T follicular helper cell (primary cell): Measurements from ENCODE around the gene CMYA5.

Source experiments
- DNase-seq: peaks from one replicate; pipeline ENCODE4 v3.0.0-alpha.2; 2020; ENCODE audit warnings: low read depth

Gene CMYA5

GRCh38 chr5:79793722-79794121, 104.1 kb downstream of the CMYA5 start:
- no peak for DNase-seq

DNA sequence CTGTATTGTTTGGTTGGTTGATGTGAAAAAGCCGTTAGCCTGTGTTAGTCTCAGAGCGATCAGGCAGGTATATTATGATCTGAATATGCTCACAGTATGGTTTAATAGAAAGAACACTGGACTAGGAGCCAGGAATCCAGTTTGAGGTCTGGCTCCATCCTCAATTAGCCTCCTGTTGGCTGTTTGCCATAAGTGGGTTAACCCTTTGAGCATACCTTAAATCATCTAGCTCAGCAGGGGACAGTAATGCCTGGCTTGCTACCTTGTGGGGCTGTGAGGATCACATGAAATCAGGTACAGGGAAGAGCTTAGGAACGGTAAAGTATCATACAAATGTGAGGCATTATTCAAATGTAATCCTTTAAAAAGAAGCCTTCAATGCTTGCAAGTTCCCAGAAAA, 104.7 kb downstream of the CMYA5 start:
- DNase-seq = no peak

- DNase-seq = no peak
These were observed 106.2 kb downstream of the CMYA5 start for GRCh38 chr5:79795764-79796398.

GRCh38 chr5:79798893-79799590, 109.4 kb downstream of the CMYA5 start:
- no peak for DNase-seq

- DNase-seq = no peak
These were observed 111.6 kb downstream of the CMYA5 start for GRCh38 chr5:79800979-79801827.

DNA sequence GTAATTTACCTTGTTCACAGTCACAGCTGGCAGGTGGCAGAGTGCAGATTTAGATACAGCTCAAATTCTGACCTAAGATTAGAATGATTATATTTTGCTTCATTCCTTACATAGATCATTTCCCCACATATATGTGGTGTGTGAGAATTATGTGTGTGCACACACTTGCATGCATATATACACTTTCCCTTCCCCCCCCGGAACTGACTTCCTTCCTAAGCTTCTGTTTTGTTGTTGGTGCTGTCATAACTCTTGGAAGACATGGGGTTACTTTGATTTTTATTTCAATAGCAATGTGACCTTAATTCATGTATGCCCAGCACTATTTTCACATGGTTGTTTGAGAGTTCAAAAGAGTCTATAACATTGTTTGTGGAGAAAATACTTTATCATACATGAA, 112.8 kb downstream of the CMYA5 start:
- DNase-seq = no peak

DNA sequence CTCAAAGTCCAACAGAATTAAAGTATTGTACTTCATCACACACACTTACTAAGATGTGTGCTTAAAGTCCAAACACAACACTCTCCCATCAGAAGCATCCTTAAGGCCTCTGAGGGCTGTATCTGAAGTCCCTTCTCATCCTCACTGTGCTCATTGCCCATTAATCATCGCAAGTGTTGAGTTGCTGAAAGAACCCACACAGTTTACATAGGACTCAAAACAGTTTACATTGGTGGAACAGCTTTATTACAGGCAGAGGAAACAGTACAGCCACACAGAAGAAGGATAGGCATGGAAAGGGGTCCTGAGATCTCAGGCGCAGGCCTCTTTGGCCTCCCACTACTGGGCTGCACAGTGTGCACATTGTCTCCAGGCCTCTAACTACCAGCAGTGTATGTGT, 113.4 kb downstream of the CMYA5 start:
- DNase-seq = no peak

DNA sequence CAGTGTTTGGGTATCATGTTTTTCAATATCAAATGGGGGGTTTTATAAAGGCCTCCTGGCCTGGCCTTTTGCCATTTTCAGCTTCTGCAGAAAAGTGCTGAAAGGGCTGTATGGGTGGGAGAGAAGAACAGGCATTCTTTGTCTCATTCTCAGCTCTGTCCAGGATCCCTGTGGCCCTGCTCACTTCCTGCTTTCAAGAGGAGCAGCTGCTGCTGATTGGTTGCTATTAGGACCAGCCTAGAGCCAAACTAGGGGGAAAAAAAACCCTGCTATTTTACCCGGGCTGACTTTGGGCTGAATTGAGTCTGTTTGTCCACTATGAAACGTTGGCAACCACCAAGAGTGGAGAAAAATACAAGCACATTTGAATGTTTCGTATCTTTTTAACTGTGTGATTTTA, 117.1 kb downstream of the CMYA5 start:
- no peak for DNase-seq

- DNase-seq = no peak
These were observed 120.1 kb downstream of the CMYA5 start for GRCh38 chr5:79809743-79810142.

GRCh38 chr5:79811081-79811480, 121.4 kb downstream of the CMYA5 start:
- no peak for DNase-seq

- DNase-seq = no peak
These were observed 122.3 kb downstream of the CMYA5 start for GRCh38 chr5:79811904-79812303.

DNA sequence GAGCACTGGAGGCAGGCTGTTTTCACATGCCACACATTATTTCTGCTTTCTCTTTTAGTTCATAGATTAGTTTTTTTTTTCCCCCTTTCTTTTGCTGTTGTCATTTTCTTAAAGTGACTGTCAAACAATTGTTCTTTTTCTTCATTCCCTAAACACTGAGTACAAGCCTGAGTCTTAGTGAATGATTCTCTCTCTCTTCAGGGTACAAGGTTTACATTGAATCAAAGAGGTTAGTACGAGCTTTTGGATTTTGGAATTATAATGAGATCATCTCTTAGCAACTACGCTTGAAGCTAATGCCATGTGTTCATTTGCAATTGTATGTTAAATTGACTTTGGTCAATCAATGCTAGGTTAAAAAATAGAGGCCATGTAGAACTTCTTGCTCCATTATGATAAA, 125.1 kb downstream of the CMYA5 start:
- DNase-seq = no peak

DNA sequence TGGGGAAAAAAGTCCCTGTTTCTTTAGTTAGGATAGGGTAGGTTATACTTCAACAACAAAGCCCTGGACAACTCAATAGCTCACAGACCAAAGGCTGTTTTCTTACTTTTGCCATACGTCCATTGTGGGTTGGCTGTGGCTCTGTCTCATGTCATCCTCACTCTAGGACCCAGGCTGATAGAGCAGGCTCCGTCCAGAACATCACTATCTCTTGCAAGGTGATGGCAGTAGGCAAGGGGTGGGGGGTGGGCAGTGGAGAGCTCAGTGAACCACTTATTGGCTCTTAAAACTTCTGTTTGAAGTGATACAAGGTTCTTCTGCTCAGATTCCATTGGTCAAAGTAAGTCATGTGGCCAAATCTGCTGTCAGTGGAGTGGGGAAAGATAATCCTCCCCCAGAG, 126.4 kb downstream of the CMYA5 start:
- no peak for DNase-seq

DNA sequence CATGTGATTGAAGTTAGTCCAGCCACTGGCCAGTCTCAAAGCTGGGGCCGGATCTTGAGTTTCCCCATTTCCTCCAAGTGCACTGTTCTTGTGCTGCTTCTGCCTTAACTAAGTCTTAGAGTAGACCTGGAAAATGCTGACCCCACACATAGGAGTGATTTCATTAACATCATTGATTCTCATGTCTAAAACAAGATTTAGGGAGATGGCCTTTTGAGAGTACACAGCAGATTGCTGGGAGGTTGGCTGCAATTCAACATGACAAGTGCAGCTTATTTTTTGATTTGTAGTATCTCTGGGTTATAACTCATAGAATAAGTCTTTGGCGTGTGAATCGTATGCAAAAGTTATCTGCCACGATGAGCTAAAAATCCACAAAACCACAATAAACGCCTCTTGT, 131.0 kb downstream of the CMYA5 start:
- DNase-seq = no peak

DNA sequence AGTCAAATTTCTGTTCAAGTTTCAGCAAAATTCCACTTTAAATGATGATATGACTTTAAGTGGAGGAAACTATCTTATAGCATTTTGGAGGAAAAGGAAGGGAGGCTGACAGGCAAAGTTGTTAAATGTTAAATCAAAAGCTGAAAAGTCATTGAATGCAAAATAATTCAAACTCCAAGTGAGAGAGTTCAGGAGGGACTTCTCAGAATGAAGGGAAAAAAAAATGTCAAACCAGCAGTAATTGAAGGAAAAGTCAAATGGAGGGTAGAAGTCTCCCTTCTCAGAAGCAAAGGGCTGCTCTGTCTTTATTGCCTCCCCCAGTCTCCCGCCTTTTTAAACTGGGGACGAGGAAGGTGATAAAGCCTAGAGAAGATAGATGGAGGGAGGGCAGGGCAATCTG, 134.8 kb downstream of the CMYA5 start:
- DNase-seq = no peak

- DNase-seq = no peak
These were observed 136.2 kb downstream of the CMYA5 start for GRCh38 chr5:79825802-79826201.

DNA sequence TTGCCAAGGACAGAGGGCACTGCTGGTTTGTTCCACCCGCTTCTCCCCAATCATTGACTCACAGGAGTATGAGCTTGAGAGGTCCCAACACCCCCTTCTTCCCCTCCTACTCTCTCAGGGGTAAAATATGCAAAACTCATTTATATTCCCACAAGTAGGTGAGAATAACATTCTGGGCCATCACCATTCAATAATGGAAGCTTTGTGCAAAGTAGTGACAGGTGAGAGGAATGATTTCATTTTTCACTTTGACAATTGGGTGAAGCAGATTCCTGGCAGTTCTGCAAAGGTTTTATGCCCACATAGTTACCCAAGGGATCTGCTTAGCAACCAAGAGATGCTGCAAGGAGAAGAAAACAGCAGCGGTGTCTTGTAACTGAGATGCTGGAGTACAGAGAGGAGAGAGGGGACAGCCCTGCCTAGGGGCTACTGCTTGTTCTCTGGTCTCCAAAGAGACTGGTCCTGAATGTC, 137.6 kb downstream of the CMYA5 start:
- DNase-seq = no peak

DNA sequence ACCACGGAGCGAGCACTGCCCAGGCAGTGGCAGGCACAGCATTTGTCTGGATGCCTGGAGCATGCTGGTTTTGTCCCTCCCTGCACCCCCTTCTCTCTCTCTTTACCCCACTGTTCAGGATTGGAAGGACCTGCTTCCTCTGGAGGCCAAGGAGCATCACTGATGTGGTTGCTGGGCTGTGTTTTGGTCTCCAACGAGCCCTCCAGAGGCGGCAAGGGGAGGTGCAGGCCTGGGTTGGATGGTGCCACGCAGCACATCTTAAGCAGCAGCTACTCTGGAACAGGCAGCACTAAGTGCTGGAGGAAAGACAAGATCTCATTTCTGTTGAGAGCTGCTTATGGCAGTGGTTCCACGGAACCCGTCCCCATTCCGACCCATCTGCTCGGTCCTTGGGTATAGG, 139.6 kb downstream of the CMYA5 start:
- no peak for DNase-seq

DNA sequence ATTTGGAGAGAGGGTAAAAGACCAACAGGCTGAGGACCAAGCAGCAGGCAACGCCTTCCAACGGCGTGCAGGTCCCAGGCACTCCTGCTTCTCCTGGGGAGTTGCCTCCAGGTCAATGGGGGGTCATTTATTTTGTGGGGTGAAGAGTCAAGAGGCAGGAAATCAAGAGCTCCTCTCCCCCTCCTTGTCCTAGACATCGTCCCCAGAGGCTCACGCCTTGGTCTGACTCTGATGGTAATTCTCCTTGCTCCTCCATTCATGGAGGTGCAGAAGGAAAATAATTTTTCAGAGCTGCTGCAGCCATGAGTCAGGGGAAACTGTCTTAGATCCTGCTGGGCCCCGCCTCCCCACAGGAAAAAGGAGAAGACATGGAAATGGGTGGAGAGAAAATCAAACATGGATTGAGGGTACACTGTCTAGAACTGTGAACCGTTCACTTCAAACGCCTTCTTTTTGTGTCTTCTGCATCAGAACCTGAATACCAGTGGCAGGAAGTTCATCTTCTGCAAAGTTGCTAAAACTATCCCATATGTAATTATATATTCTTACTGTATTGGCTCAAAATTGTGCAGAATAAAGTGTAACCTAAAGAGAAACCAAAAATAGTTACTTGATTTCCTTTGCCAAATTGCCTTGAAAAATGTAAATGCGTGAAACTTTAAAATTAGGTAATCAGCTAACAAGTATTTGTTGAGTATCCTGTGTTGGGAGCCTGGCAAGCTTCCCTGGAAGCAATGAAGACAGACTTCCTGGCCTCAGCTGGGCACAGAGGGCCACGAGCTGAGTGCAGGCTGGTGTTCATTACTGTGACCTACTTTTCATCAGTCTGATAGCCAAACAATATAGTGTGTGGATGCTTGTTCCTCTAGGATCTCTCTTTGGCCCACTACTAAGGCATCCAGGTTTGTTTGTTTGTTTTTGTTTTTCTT, 142.0 kb downstream of the CMYA5 start:
- DNase-seq = no peak

DNA sequence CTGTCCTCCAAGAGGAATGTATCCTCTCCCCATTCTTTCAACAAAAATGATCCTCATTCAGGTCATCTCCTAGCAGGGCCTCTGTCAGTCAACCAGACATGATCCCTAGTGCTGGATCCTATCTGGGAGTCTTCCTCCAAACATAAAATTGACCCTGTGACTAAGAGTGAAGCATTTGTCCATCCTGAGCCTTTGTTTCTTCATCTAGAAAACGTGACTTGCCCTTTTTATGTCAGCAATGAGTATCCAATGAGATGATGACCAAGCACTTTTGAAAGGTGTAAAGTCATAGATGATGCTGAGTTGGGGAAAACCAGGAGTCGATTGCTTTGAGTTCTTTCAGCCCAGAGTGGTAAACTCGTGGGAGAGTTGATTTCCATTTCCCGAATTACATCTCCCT, 143.3 kb downstream of the CMYA5 start:
- DNase-seq = no peak

DNA sequence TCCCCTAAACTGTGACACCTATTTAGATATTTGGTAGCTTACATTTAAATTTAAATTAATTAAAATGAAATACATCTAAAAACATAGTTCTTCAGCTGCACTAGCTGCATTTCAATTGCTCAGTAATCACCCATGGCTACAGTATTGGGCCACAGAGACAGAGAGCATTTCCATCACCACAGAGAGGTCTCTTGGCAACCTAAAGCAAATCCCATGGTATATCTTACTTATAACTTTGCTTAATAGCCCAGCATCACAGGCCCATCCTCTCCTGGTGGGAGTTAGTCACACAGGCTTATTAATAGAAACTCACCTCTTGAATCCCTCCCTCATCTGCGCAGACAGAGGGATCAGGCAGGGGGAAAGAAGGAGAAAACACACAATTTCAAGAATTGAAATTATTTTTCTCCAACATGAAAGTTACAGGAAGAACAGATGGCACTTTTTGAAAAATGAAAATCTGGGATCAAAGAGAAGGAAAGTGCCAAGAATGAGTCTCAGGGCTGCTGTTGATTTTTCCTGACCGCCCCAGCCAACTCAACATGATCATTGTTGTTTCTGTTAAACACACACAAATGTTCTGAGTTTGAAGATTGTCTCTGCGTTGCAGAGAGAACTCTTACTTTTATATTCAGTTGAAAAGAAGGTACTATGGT, 144.6 kb downstream of the CMYA5 start:
- DNase-seq = no peak
